ENCODE data around the gene COLGALT1. TPM values are rescaled to one million over a fixed set of nuclear protein-coding genes. Genes with fewer than 3 reads are reported as not detected.
A peak's percentile ranks its signal among the peaks of the same experiment; 100 is the strongest.

The COLGALT1 gene
- total and polyA plus RNA-seq, 9 of the 15 experiments (the other 6 are each of a cell fraction or from before 2014, with no cell fraction given): 4.9 to 119 (median 82.6) TPM

DNA sequence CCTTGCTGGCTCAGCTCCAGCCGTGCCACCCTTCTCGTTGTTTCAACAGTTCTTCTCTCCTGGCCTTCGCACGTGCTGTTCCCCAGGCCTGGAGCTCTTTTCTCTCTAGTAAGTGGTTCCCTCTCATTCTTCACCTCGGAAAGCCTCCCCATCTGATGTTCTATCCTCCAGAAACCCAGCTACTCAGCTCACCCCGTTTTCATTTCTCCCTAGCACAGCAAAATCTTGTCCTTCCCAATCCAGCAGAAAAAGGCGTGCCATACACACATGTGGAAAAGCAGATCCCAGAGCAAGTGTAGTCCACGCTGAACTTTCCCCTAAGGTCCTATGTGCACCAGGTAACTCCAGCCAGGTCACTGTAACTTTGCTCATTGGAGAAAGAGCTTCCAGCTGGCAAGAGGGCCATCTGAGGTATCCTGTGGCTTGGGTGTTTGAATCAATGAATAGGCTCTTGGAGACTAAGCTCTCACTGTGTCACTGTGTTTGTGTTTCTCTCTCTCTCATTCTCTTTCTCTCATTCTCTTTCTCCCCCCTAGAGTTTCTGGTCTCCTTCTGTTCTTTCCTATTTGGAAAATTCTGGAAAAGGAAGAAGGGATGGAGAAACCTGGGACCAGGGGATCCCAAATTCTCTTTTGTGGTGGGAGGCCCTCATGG is 49.0 kb downstream of the COLGALT1 start:
- POLR2A ChIA-PET: interaction anchor here (0.6 to 1.0 kb wide), 2 partner anchors 25 to 479 kb away, joined by 3 to 4 read pairs; no protein-coding TSS in a partner anchor
- Histone ChIP-seq H3K4me1 (replicated peaks in 1 of 2; ENCODE audit: control insufficient read depth in 2 of 2, insufficient read depth in 2 of 2, low read length in 2 of 2) (peaks cover 4 to 52% of the 10 kb centered on the region in 2 experiments; a peak in 3 of 5 replicates), H3K79me2 (ENCODE audit: control insufficient read depth, insufficient read depth, low read length) (no peaks in the 10 kb centered on the region), H3K27ac (ENCODE audit: extremely low read depth, low read depth, low read length) (no peak overlapping the region; the same call in 2 of the 3 replicates), H3K9me1 (ENCODE audit: control insufficient read depth, insufficient read depth, low read length) (peaks cover 5% of the 10 kb centered on the region), H2AFZ (ENCODE audit: low read depth, low read length) (0 out of 2 replicates have a peak overlapping the region, but pooled peaks have one; percentile 36), H4K20me1 (replicated peaks; ENCODE audit: control insufficient read depth, insufficient read depth, low read length) (no peaks in the 10 kb centered on the region), H3K4me3 (no peak overlapping the region), H3K9ac (ENCODE audit: insufficient read depth in 1 of 2, low read depth in 2 of 2, low read length in 2 of 2) (peak overlapping the region in 1 of 2 experiments; percentile 77; a peak in 1 of 4 replicates), H3K4me2 (ENCODE audit: insufficient read depth, low read length) (no peak overlapping the region), H3K36me3 (ENCODE audit: control insufficient read depth, insufficient read depth, low read length) (no peaks in the 10 kb centered on the region), H3K27me3 (ENCODE audit: control insufficient read depth in 2 of 2, insufficient read depth in 2 of 2, low read length in 2 of 2) (no peaks in the 10 kb centered on the region), H3K9me3 (replicated peaks; ENCODE audit: control insufficient read depth, insufficient read depth, low read depth, low read length) (no peaks in the 10 kb centered on the region)
- no TSS peak for BruUV-seq (replicated peaks)
- DNase-seq (ENCODE audit: extremely low read depth in 1 of 4, low spot score in 3 of 4) (no peak), ATAC-seq (no peak), FAIRE-seq (no peak)
- WGBS (ENCODE audit: insufficient coverage, low coverage, missing lambda C conversion rate): 46% methylated on average over 8 of the region's 8 CpGs
- intact Hi-C loops (cut with micrococcal nuclease): no loop called here
- in situ Hi-C loops (cut with MboI): no loop called here
- CTCF ChIA-PET (ENCODE audit: low intra/inter-chr PET ratio): no interaction called here
- peak; percentile 46; the same call in 1 of the 2 replicates for TF ChIP-seq NFIC (IDR thresholded peaks at IDR 0.05)
- no peak for TF ChIP-seq HMGN3 (IDR thresholded peaks at IDR 0.05; ENCODE audit: borderline replicate concordance, extremely low read depth, insufficient read length, low read depth, low read length)

DNA sequence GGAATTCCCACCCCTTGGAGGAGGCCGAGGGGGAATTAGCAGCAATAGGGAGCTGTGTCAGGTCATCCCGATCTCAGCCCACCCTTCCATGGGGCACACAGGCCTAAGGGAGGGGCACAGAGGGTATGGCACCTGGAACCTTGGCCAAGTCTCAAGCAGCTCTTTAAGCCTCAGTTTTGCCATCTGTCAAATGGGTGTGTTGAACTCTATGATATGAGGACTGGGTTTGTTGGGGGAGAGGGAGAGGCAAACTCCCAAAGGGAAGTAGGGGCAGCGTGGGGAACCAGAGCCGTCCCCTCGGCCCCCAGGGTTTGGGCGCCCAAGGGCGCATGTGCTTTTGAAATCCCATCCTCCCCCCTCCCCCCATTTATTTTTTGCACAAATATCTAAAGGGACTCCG is 49.7 kb downstream of the COLGALT1 start:
- Histone ChIP-seq H2AFZ (ENCODE audit: low read depth, low read length) (peak overlapping the region; percentile 89; the same call in 1 of the 2 replicates), H3K4me3 (peak overlapping the region; percentile 43), H3K9me3 (replicated peaks; ENCODE audit: control insufficient read depth, insufficient read depth, low read depth, low read length) (no peaks in the 10 kb centered on the region), H3K79me2 (ENCODE audit: control insufficient read depth, insufficient read depth, low read length) (no peaks in the 10 kb centered on the region), H3K9me1 (ENCODE audit: control insufficient read depth, insufficient read depth, low read length) (peaks cover 5% of the 10 kb centered on the region), H4K20me1 (replicated peaks; ENCODE audit: control insufficient read depth, insufficient read depth, low read length) (no peaks in the 10 kb centered on the region), H3K36me3 (ENCODE audit: control insufficient read depth, insufficient read depth, low read length) (no peaks in the 10 kb centered on the region), H3K4me2 (ENCODE audit: insufficient read depth, low read length) (peak overlapping the region; percentile 88), H3K9ac (ENCODE audit: insufficient read depth in 1 of 2, low read depth in 2 of 2, low read length in 2 of 2) (peak overlapping the region in 1 of 2 experiments; percentile 77; a peak in 2 of 4 replicates), H3K27me3 (ENCODE audit: control insufficient read depth in 2 of 2, insufficient read depth in 2 of 2, low read length in 2 of 2) (no peaks in the 10 kb centered on the region), H3K4me1 (replicated peaks in 1 of 2; ENCODE audit: control insufficient read depth in 2 of 2, insufficient read depth in 2 of 2, low read length in 2 of 2) (peaks cover 6 to 56% of the 10 kb centered on the region in 2 experiments; a peak in 4 of 5 replicates), H3K27ac (ENCODE audit: extremely low read depth, low read depth, low read length) (no peak overlapping the region)
- ChIA-PET CTCF (ENCODE audit: low intra/inter-chr PET ratio) (no interaction called here), POLR2A (interaction anchor here (0.6 to 1.8 kb wide), 6 partner anchors 17 to 255 kb away, joined by 3 to 8 read pairs (median 3); partner anchors contain the start of gene RPL18A)
- in situ Hi-C loops (cut with MboI): no loop called here
- intact Hi-C loops (cut with micrococcal nuclease): no loop called here
- BruUV-seq (replicated peaks): no TSS peak
- no peak for DNase-seq (ENCODE audit: extremely low read depth in 1 of 4, low spot score in 3 of 4)
- no peak for FAIRE-seq
- no peak for ATAC-seq
- WGBS (ENCODE audit: insufficient coverage, low coverage, missing lambda C conversion rate): 78% methylated on average over 6 of the region's 8 CpGs
- TF ChIP-seq, protein P1, sequence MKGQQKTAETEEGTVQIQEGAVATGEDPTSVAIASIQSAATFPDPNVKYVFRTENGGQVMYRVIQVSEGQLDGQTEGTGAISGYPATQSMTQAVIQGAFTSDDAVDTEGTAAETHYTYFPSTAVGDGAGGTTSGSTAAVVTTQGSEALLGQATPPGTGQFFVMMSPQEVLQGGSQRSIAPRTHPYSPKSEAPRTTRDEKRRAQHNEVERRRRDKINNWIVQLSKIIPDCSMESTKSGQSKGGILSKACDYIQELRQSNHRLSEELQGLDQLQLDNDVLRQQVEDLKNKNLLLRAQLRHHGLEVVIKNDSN (CRISPR knock-in tag; IDR thresholded peaks at IDR 0.05): 0 out of 2 replicates have a peak, but pooled peaks have one; percentile 6
- TF ChIP-seq GABPA (tag; conservative IDR thresholded peaks at IDR 0.05; ENCODE audit: low read depth): no peak
- TF ChIP-seq, protein P2, sequence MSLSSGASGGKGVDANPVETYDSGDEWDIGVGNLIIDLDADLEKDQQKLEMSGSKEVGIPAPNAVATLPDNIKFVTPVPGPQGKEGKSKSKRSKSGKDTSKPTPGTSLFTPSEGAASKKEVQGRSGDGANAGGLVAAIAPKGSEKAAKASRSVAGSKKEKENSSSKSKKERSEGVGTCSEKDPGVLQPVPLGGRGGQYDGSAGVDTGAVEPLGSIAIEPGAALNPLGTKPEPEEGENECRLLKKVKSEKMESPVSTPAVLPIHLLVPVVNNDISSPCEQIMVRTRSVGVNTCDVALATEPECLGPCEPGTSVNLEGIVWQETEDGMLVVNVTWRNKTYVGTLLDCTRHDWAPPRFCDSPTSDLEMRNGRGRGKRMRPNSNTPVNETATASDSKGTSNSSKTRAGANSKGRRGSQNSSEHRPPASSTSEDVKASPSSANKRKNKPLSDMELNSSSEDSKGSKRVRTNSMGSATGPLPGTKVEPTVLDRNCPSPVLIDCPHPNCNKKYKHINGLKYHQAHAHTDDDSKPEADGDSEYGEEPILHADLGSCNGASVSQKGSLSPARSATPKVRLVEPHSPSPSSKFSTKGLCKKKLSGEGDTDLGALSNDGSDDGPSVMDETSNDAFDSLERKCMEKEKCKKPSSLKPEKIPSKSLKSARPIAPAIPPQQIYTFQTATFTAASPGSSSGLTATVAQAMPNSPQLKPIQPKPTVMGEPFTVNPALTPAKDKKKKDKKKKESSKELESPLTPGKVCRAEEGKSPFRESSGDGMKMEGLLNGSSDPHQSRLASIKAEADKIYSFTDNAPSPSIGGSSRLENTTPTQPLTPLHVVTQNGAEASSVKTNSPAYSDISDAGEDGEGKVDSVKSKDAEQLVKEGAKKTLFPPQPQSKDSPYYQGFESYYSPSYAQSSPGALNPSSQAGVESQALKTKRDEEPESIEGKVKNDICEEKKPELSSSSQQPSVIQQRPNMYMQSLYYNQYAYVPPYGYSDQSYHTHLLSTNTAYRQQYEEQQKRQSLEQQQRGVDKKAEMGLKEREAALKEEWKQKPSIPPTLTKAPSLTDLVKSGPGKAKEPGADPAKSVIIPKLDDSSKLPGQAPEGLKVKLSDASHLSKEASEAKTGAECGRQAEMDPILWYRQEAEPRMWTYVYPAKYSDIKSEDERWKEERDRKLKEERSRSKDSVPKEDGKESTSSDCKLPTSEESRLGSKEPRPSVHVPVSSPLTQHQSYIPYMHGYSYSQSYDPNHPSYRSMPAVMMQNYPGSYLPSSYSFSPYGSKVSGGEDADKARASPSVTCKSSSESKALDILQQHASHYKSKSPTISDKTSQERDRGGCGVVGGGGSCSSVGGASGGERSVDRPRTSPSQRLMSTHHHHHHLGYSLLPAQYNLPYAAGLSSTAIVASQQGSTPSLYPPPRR (CRISPR knock-in tag; IDR thresholded peaks at IDR 0.05; ENCODE audit: borderline replicate concordance): no peak

Measured in K562 (cell line).